ENCODE measurements around the gene GATA2.

Gene GATA2

GRCh38 chr3:128517648-128518047 lies 24.6 kb upstream of the GATA2 start:
- no peak overlapping the region for H3K4me3 ChIP-seq (ENCODE audit: insufficient read depth, low read length, poor library complexity, severe bottlenecking)
- no peak overlapping the region for H3K27ac ChIP-seq (ENCODE audit: low read depth, low read length)
- no peak overlapping the region for H3K4me2 ChIP-seq (ENCODE audit: low read depth, low read length, poor library complexity, severe bottlenecking)
- TF ChIP-seq CTCF (IDR thresholded peaks at IDR 0.05; ENCODE audit: insufficient read depth, low read length, poor library complexity, severe bottlenecking) (no peak), EZH2phosphoT487 (conservative IDR thresholded peaks at IDR 0.05; ENCODE audit: low read length) (no peak)
- 0 out of 2 replicates have a peak, but pooled peaks cover 7% of the 10 kb centered on the region for H3K9me3 ChIP-seq (ENCODE audit: insufficient read depth, low read length)
- H3K27me3 ChIP-seq (ENCODE audit: low read length), result no peaks in the 10 kb centered on the region
- no peaks in the 10 kb centered on the region for H3K9me2 ChIP-seq (replicated peaks; ENCODE audit: insufficient read depth, low read length)
- no peaks in the 10 kb centered on the region for H3F3A ChIP-seq (ENCODE audit: insufficient read depth)
- no peak overlapping the region for H2AFZ ChIP-seq (ENCODE audit: low read depth, low read length, severe bottlenecking)
- no peak overlapping the region for H3K9ac ChIP-seq (ENCODE audit: low read length)
- H3K79me2 ChIP-seq (ENCODE audit: insufficient read depth, low read length), result no peaks in the 10 kb centered on the region
- no peaks in the 10 kb centered on the region for H4K20me1 ChIP-seq (ENCODE audit: low read depth, low read length)
- H3K36me3 ChIP-seq (ENCODE audit: low read length), result no peaks in the 10 kb centered on the region

DNA sequence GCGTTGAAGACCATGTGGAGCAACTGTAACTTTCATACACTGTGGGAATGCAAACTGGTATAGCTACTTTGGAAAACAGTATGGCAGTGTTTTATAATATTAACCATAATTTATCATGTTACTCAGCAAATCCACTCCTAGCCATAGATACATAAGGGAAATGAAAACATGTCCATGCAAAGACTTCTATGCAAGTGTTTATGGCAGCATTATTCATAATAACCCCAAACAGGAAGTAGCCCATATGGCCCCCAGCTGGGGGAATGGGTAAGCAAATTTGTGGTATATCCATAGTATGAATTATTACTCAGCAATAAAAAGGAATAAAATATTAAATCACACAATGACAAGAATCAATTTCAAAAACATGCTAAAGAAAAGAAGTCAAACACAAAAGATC lies 23.0 kb upstream of the GATA2 start:
- TF ChIP-seq CTCF (IDR thresholded peaks at IDR 0.05; ENCODE audit: insufficient read depth, low read length, poor library complexity, severe bottlenecking), result no peak
- TF ChIP-seq EZH2phosphoT487 (conservative IDR thresholded peaks at IDR 0.05; ENCODE audit: low read length), result no peak
- no peak overlapping the region for H3K9ac ChIP-seq (ENCODE audit: low read length)
- no peaks in the 10 kb centered on the region for H3K36me3 ChIP-seq (ENCODE audit: low read length)
- H3K27me3 ChIP-seq (ENCODE audit: low read length), result no peaks in the 10 kb centered on the region
- no peaks in the 10 kb centered on the region for H3K79me2 ChIP-seq (ENCODE audit: insufficient read depth, low read length)
- H3K9me2 ChIP-seq (replicated peaks; ENCODE audit: insufficient read depth, low read length), result no peaks in the 10 kb centered on the region
- no peak overlapping the region for H3K27ac ChIP-seq (ENCODE audit: low read depth, low read length)
- no peak overlapping the region for H3K4me2 ChIP-seq (ENCODE audit: low read depth, low read length, poor library complexity, severe bottlenecking)
- no peaks in the 10 kb centered on the region for H3F3A ChIP-seq (ENCODE audit: insufficient read depth)
- no peaks in the 10 kb centered on the region for H4K20me1 ChIP-seq (ENCODE audit: low read depth, low read length)
- H3K4me3 ChIP-seq (ENCODE audit: insufficient read depth, low read length, poor library complexity, severe bottlenecking), result no peak overlapping the region
- 0 out of 2 replicates have a peak, but pooled peaks cover 7% of the 10 kb centered on the region for H3K9me3 ChIP-seq (ENCODE audit: insufficient read depth, low read length)
- H2AFZ ChIP-seq (ENCODE audit: low read depth, low read length, severe bottlenecking), result no peak overlapping the region

- no peaks in the 10 kb centered on the region for H3K9me2 ChIP-seq (replicated peaks; ENCODE audit: insufficient read depth, low read length)
Observed at GRCh38 chr3:128508852-128509251, 15.9 kb upstream of the GATA2 start.

More at GRCh38 chr3:128508852-128509251, 15.9 kb upstream of the GATA2 start:
- Histone ChIP-seq H2AFZ (ENCODE audit: low read depth, low read length, severe bottlenecking) (no peak overlapping the region), H3K27ac (ENCODE audit: low read depth, low read length) (no peak overlapping the region), H3K4me3 (ENCODE audit: insufficient read depth, low read length, poor library complexity, severe bottlenecking) (no peak overlapping the region), H3K4me2 (ENCODE audit: low read depth, low read length, poor library complexity, severe bottlenecking) (no peak overlapping the region), H3K79me2 (ENCODE audit: insufficient read depth, low read length) (no peaks in the 10 kb centered on the region), H3K36me3 (ENCODE audit: low read length) (no peaks in the 10 kb centered on the region), H4K20me1 (ENCODE audit: low read depth, low read length) (no peaks in the 10 kb centered on the region), H3K9me3 (ENCODE audit: insufficient read depth, low read length) (0 out of 2 replicates have a peak, but pooled peaks cover under 1% of the 10 kb centered on the region), H3K9ac (ENCODE audit: low read length) (no peak overlapping the region), H3K27me3 (ENCODE audit: low read length) (no peaks in the 10 kb centered on the region), H3F3A (ENCODE audit: insufficient read depth) (no peaks in the 10 kb centered on the region)
- TF ChIP-seq CTCF (IDR thresholded peaks at IDR 0.05; ENCODE audit: insufficient read depth, low read length, poor library complexity, severe bottlenecking) (no peak), EZH2phosphoT487 (conservative IDR thresholded peaks at IDR 0.05; ENCODE audit: low read length) (no peak)

Measured in SU-DHL-6 (cell line).